AG09319 (cell line): ENCODE results near the gene FCAMR.
"Not testable (repeated sequence)": the region's sequence is repeated elsewhere in the genome, so short reads cannot be mapped to it uniquely, and the experiment has no call there.

Experiments used
- DNase-seq: peaks from one replicate; pipeline ENCODE4 v3.0.0-alpha.2; 2010; ENCODE audit warnings: low read depth; ENCODE audit errors: extremely low read depth
- CTCF ChIP-seq: IDR thresholded peaks from 2 replicates; pipeline ENCODE4 v1.5.1; 2011; ENCODE audit warnings: low read depth, mild to moderate bottlenecking, inconsistent platforms, low read length, moderate library complexity

FCAMR gene

GRCh38 chr1:206932177-206932576 lies 38.1 kb downstream of the FCAMR start:
- no peak for TF ChIP-seq CTCF
- no peak for DNase-seq

- no peak for DNase-seq
Measured at GRCh38 chr1:206931709-206932108, 38.6 kb downstream of the FCAMR start.

GRCh38 chr1:206930210-206930798 lies 40.0 kb downstream of the FCAMR start:
- no peak for TF ChIP-seq CTCF
- DNase-seq = no peak

More at GRCh38 chr1:206931709-206932108, 38.6 kb downstream of the FCAMR start:
- TF ChIP-seq CTCF = no peak

- TF ChIP-seq CTCF = no peak
- DNase-seq = no peak
Measured at GRCh38 chr1:206929524-206929923, 40.7 kb downstream of the FCAMR start.

- no peak for DNase-seq
- TF ChIP-seq CTCF = no peak
Measured at GRCh38 chr1:206926286-206926685, 44.0 kb downstream of the FCAMR start.

GRCh38 chr1:206925106-206925736 lies 45.0 kb downstream of the FCAMR start:
- no peak for TF ChIP-seq CTCF
- DNase-seq = no peak

GRCh38 chr1:206924592-206925105 lies 45.6 kb downstream of the FCAMR start:
- DNase-seq = no peak
- TF ChIP-seq CTCF = no peak

GRCh38 chr1:206923961-206924557 lies 46.2 kb downstream of the FCAMR start:
- DNase-seq = not testable (repeated sequence)
